ENCODE data around the gene AFM. TPM values are rescaled to one million over a fixed set of nuclear protein-coding genes. Genes with fewer than 3 reads are reported as not detected.

The AFM gene
- total RNA-seq, 1 experiment from 2014 or later: not detected

GRCh38 chr4:73507541-73507940, 26.0 kb downstream of the AFM start (continued):
- TF ChIP-seq, protein P1, sequence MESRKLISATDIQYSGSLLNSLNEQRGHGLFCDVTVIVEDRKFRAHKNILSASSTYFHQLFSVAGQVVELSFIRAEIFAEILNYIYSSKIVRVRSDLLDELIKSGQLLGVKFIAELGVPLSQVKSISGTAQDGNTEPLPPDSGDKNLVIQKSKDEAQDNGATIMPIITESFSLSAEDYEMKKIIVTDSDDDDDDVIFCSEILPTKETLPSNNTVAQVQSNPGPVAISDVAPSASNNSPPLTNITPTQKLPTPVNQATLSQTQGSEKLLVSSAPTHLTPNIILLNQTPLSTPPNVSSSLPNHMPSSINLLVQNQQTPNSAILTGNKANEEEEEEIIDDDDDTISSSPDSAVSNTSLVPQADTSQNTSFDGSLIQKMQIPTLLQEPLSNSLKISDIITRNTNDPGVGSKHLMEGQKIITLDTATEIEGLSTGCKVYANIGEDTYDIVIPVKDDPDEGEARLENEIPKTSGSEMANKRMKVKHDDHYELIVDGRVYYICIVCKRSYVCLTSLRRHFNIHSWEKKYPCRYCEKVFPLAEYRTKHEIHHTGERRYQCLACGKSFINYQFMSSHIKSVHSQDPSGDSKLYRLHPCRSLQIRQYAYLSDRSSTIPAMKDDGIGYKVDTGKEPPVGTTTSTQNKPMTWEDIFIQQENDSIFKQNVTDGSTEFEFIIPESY (IDR thresholded peaks at IDR 0.05; ENCODE audit: extremely low read depth, insufficient replicate concordance, low read length): no peak
- TF ChIP-seq ELF1 (IDR thresholded peaks at IDR 0.05; ENCODE audit: borderline replicate concordance, low read depth) (no peak), RAD21 (IDR thresholded peaks at IDR 0.05; ENCODE audit: low read depth) (no peak), EZH2 (IDR thresholded peaks at IDR 0.05) (no peak), YY1 (IDR thresholded peaks at IDR 0.05; ENCODE audit: extremely low read depth, insufficient replicate concordance, low read depth, low read length) (no peak), ZNF274 (IDR thresholded peaks at IDR 0.05; ENCODE audit: low read depth, low read length) (no peak), POLR2A (IDR thresholded peaks at IDR 0.05; ENCODE audit: borderline replicate concordance, extremely low read depth, insufficient read depth, insufficient read length) (no peak), TCF7L2 (IDR thresholded peaks at IDR 0.05; ENCODE audit: borderline replicate concordance, extremely low read depth, insufficient read depth, insufficient read length) (no peak), EGR1 (IDR thresholded peaks at IDR 0.05; ENCODE audit: low read depth) (no peak), EZH2phosphoT487 (IDR thresholded peaks at IDR 0.05; ENCODE audit: borderline replicate concordance) (no peak)

DNA sequence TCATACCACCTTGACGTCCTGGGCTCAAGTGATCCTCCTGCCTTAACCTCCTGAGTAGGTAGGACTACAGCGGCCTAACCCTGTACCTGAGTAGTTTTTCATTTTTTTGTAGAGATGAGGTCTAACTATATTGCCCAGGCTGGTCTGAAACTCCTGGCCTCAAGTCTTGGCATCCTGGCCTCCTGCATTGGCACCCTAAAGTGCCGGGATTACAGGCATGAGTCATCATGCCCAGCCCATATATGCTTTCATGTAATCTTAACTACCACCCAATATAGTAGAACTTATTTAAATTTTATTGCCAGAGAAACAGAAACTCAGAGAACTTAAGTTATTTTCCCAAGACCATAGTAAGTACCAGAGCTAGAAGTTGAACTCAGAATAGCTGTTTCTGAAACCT, 27.1 kb downstream of the AFM start:
- CTCF ChIA-PET: interaction anchor here (0.6 kb wide), 1 partner anchor 145 kb away, joined by 5 read pairs; no protein-coding TSS in a partner anchor
- ATAC-seq: no peak
- no peak for DNase-seq (ENCODE audit: low read depth, low spot score)
- RAD21 ChIA-PET (ENCODE audit: low non-redundant PET in 1 of 2, low total read pairs in 2 of 2, uncharacterized antibody in 2 of 2, unreplicated experiment in 2 of 2): no interaction called here
- Histone ChIP-seq H3K4me1 (ENCODE audit: control insufficient read depth in 1 of 2, insufficient read depth in 2 of 2, low read length in 2 of 2) (no peaks in the 10 kb centered on the region), H3K9me3 (ENCODE audit: control insufficient read depth in 1 of 2, insufficient read depth in 1 of 2, low read depth in 1 of 2, low read length in 2 of 2) (no peaks in the 10 kb centered on the region), H3K9me2 (ENCODE audit: insufficient read depth) (no peaks in the 10 kb centered on the region), H3K27me3 (ENCODE audit: insufficient read depth, low read length) (no peaks in the 10 kb centered on the region), H3K9ac (ENCODE audit: low read length) (no peak overlapping the region), H2AFZ (ENCODE audit: low read depth, low read length, poor library complexity, severe bottlenecking) (no peak overlapping the region), H3K79me2 (ENCODE audit: insufficient read depth, low read length) (no peaks in the 10 kb centered on the region), H3K36me3 (ENCODE audit: control insufficient read depth in 1 of 2, insufficient read depth in 2 of 2, low read length in 2 of 2) (no peaks in the 10 kb centered on the region), H3K4me2 (ENCODE audit: low read length) (no peak overlapping the region), H4K20me1 (ENCODE audit: insufficient read depth) (no peaks in the 10 kb centered on the region), H3K4me3 (replicated peaks in 1 of 2; ENCODE audit: low read depth in 1 of 2, low read length in 2 of 2) (no peak overlapping the region), H3K27ac (ENCODE audit: low read depth, low read length) (no peak overlapping the region)
- no TSS peak for BruUV-seq (replicated peaks)
- intact Hi-C loops (cut with micrococcal nuclease): no loop called here
- POLR2A ChIA-PET: no interaction called here
- TF ChIP-seq EZH2 (IDR thresholded peaks at IDR 0.05) (no peak), CTCF (IDR thresholded peaks at IDR 0.05 in 2 of 3, conservative IDR thresholded peaks at IDR 0.05 in 1 of 3; ENCODE audit: borderline replicate concordance in 1 of 3, insufficient read depth in 1 of 3, low read depth in 2 of 3, low read length in 2 of 3) (no peak), ZFX (IDR thresholded peaks at IDR 0.05) (no peak), ATF3 (IDR thresholded peaks at IDR 0.05) (no peak), REST (IDR thresholded peaks at IDR 0.05; ENCODE audit: low read depth) (no peak)
- TF ChIP-seq, protein P2, sequence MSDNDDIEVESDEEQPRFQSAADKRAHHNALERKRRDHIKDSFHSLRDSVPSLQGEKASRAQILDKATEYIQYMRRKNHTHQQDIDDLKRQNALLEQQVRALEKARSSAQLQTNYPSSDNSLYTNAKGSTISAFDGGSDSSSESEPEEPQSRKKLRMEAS (IDR thresholded peaks at IDR 0.05): no peak

Measured in HCT116 (cell line).